ENCODE measurements around the gene TRIM7.
"Not testable (repeated sequence)": the region's sequence is repeated elsewhere in the genome, so short reads cannot be mapped to it uniquely, and the experiment has no call there.

Gene TRIM7

DNA sequence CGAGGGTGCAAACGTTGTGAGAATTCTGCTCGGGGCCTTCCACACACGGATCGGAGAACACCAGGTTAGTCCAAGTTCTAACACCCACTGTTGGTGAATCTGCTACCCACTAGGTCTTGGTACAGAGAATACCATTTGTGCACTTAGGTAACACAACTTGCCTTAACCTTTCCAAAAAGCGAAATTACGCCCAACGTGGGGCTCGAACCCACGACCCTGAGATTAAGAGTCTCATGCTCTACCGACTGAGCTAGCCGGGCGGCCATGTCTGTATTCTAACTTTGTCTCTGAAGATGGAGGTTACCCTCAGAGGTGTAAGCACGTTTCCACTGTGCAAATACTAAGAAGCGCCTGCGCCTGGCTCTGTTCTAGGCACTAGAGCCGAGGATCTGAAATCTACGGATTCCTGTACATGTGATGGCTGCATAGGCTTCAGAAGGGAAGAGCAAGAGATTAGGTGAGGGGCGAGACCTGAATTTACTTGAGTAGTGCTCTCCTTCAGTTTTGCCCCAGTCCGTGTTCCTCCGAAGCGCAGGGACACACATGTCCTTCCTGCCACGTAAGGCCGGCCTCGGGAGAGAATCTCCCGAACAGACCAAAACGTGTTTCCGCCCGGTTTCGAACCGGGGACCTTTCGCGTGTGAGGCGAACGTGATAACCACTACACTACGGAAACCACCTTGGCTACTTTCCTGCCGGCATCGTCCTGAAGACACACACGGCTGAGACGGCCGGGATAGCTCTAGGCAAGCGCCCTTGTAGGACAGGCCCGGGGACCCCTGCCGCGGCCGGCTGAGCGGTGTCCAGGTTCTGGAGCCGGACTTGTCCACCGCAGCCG is 17.0 kb upstream of the TRIM7 start:
- H3K9ac ChIP-seq (ENCODE audit: low read length in 5 of 5): peak overlapping the region in 4 of 5 donors; percentile 53 to 92 (median 82)
- no peaks in the 10 kb centered on the region for H3K9me3 ChIP-seq (ENCODE audit: control insufficient read depth in 5 of 5, low read length in 5 of 5)
- peaks cover 0 to 2% (median 0%) of the 10 kb centered on the region in 5 donors for H3K36me3 ChIP-seq (ENCODE audit: control insufficient read depth in 5 of 5, insufficient read depth in 5 of 5, low read length in 5 of 5)
- no peaks in the 10 kb centered on the region for H3K27me3 ChIP-seq (ENCODE audit: control insufficient read depth in 5 of 5, insufficient read depth in 4 of 5, low read length in 5 of 5)
- peaks cover 12 to 50% (median 36%) of the 10 kb centered on the region in 5 donors for H3K4me1 ChIP-seq (ENCODE audit: control insufficient read depth in 5 of 5, insufficient read depth in 5 of 5, low read length in 5 of 5)
- H3K4me3 ChIP-seq (ENCODE audit: low read depth in 1 of 5, low read length in 5 of 5): peak overlapping the region; percentile 64 to 86 (median 86)
- peak overlapping the region; percentile 92 for H3K27ac ChIP-seq (ENCODE audit: low read depth, low read length)

DNA sequence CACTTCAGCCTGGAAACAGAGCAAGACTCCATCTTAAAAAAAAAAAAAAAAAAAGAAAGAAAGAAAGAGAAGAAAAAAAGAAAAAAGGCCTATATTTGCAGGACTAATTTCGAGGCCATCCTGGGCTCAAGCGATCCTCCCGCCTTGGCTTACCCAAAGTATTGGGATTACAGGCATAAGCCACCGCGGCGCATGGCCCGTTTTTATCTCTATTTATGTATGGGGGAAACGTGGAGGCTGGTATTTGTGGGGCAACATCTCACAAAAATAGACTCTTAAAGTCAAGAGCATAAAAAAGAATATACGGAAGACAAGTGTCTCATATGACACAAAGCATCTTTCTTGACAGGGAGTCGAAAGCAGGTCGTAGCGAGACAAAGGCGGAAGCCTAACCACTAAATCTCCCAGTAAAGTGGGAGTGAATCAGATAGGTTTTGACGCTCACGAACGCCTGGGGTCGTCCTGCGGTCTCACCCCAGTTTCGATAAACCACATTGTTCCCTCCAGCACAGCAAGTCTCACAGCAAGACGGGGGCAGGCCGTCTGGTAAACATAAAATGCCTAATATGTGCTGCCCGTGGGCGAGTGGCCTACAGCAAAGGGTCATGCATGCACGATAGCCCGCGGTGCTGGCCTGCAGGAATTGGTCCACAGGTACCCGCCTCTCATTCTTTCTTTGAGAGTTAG is 16.3 kb upstream of the TRIM7 start:
- no peak overlapping the region for H3K9ac ChIP-seq (ENCODE audit: low read length in 5 of 5)
- peak overlapping the region in 2 of 5 donors; percentile 74 to 86 for H3K4me3 ChIP-seq (ENCODE audit: low read depth in 1 of 5, low read length in 5 of 5)
- peak overlapping the region; percentile 92 for H3K27ac ChIP-seq (ENCODE audit: low read depth, low read length)

DNA sequence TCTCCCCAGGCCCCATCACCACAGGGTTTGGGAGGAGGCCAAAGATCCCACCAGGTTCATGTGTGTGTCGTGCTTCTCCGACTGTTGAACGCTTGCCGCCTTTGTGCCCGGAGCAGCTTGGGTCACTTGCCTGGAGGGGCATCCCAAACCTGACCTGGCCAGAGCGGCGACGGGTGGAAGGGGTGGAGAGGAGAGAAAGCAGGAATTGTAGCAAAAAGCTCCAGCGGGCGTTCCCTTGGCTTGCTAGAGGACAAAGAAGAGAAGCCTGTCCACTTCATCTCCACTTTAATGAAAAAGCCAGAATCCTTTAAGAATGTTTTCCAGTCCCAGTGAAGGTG is 15.2 kb upstream of the TRIM7 start:
- Histone ChIP-seq H3K4me1 (ENCODE audit: control insufficient read depth in 5 of 5, insufficient read depth in 5 of 5, low read length in 5 of 5) (peaks cover 12 to 56% (median 47%) of the 10 kb centered on the region in 5 donors), H3K9ac (ENCODE audit: low read length in 5 of 5) (no peak overlapping the region), H3K9me3 (ENCODE audit: control insufficient read depth in 5 of 5, low read length in 5 of 5) (no peaks in the 10 kb centered on the region), H3K27ac (ENCODE audit: low read depth, low read length) (no peak overlapping the region), H3K36me3 (ENCODE audit: control insufficient read depth in 5 of 5, insufficient read depth in 5 of 5, low read length in 5 of 5) (no peaks in the 10 kb centered on the region), H3K27me3 (ENCODE audit: control insufficient read depth in 5 of 5, insufficient read depth in 4 of 5, low read length in 5 of 5) (no peaks in the 10 kb centered on the region), H3K4me3 (ENCODE audit: low read depth in 1 of 5, low read length in 5 of 5) (no peak overlapping the region)

More for the DNA sequence above, 16.3 kb upstream of the TRIM7 start:
- Histone ChIP-seq H3K27me3 (ENCODE audit: control insufficient read depth in 5 of 5, insufficient read depth in 4 of 5, low read length in 5 of 5) (no peaks in the 10 kb centered on the region), H3K4me1 (ENCODE audit: control insufficient read depth in 5 of 5, insufficient read depth in 5 of 5, low read length in 5 of 5) (peaks cover 12 to 56% (median 43%) of the 10 kb centered on the region in 5 donors), H3K9me3 (ENCODE audit: control insufficient read depth in 5 of 5, low read length in 5 of 5) (no peaks in the 10 kb centered on the region), H3K36me3 (ENCODE audit: control insufficient read depth in 5 of 5, insufficient read depth in 5 of 5, low read length in 5 of 5) (no peaks in the 10 kb centered on the region)

DNA sequence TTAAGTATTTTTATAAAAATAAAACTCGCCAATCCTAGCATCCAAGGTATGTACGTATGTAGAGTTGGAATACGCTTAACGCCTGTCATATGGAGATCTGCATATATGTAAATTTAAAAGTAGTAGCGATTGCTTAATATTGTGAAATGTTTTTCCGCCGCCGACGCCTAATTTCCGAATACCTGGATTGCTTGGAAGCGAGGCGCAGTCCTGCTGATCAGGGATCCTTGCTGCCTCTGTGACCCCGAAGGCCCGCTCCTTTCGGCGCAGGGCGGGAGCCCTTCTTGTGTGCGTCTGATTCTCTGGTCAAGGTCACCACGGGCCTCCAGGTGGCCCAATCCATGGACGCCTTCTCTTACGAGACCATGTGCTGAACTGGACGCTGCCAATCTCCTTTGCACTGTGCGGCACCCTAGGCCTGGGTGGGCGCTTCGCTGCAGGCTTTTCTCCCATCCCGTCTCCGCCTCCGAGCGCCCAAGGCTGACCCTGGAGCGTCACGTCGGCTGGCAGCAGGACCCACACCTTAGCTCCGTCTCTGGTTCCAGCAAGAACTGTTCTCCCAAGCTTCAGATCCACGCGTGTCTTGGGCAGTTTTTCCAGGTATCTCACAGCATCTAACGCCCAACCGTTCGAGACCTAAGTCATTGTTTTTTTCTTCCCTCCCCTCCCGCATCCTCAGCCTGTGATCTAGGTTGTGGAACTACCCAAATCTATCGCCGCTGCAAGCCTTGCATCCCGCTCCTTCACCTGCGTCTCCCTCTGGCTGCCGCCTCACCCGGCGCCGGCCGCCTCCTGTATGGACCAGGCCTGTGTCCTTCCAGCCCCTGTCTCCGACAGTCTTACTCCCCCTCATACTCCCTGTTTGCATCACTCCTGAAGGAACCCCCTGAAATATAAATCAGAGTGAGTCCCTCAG is 14.5 kb upstream of the TRIM7 start:
- H3K9ac ChIP-seq (ENCODE audit: low read length in 5 of 5): no peak overlapping the region
- H3K36me3 ChIP-seq (ENCODE audit: control insufficient read depth in 5 of 5, insufficient read depth in 5 of 5, low read length in 5 of 5): no peaks in the 10 kb centered on the region
- no peaks in the 10 kb centered on the region for H3K9me3 ChIP-seq (ENCODE audit: control insufficient read depth in 5 of 5, low read length in 5 of 5)
- no peaks in the 10 kb centered on the region for H3K27me3 ChIP-seq (ENCODE audit: control insufficient read depth in 5 of 5, insufficient read depth in 4 of 5, low read length in 5 of 5)
- H3K4me3 ChIP-seq (ENCODE audit: low read depth in 1 of 5, low read length in 5 of 5): no peak overlapping the region
- H3K4me1 ChIP-seq (ENCODE audit: control insufficient read depth in 5 of 5, insufficient read depth in 5 of 5, low read length in 5 of 5): peaks cover 12 to 50% (median 40%) of the 10 kb centered on the region in 5 donors
- H3K27ac ChIP-seq (ENCODE audit: low read depth, low read length): no peak overlapping the region

DNA sequence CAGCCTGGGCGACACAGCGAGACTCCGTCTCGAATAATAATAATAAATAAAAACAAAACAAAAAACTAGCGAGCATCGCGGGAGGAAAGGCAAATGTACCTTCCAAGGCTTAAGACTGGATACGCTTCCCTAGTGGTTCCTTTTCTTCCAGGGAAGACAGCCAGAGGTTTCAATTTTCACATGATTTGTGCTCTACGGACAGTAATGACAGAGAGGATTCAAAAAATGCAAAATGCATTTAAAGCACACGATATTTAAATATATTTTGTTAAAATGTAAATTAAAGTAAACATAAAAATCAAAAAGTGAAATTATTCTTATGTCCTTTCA is 13.8 kb upstream of the TRIM7 start:
- H3K9me3 ChIP-seq (ENCODE audit: control insufficient read depth in 5 of 5, low read length in 5 of 5): no peaks in the 10 kb centered on the region
- peak overlapping the region in 4 of 5 donors; percentile 57 to 70 (median 66) for H3K4me3 ChIP-seq (ENCODE audit: low read depth in 1 of 5, low read length in 5 of 5)
- H3K27ac ChIP-seq (ENCODE audit: low read depth, low read length): no peak overlapping the region
- no peaks in the 10 kb centered on the region for H3K27me3 ChIP-seq (ENCODE audit: control insufficient read depth in 5 of 5, insufficient read depth in 4 of 5, low read length in 5 of 5)
- H3K4me1 ChIP-seq (ENCODE audit: control insufficient read depth in 5 of 5, insufficient read depth in 5 of 5, low read length in 5 of 5): peaks cover 12 to 42% (median 33%) of the 10 kb centered on the region in 5 donors
- H3K36me3 ChIP-seq (ENCODE audit: control insufficient read depth in 5 of 5, insufficient read depth in 5 of 5, low read length in 5 of 5): no peaks in the 10 kb centered on the region
- H3K9ac ChIP-seq (ENCODE audit: low read length in 5 of 5): no peak overlapping the region

DNA sequence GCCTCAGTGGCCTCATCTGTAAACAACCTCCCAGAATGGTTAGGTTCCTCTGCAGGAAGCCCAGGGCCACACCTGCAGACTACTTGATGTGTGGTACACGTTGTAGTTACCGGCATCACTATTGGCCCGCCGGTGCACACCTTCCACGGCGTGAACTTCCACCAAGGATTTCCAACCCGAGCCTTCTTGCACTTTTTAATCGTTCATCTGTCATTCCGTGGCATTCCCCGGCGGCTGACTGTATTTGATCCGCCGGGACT is 12.7 kb upstream of the TRIM7 start:
- Histone ChIP-seq H3K9ac (ENCODE audit: low read length in 5 of 5) (peak overlapping the region in 3 of 5 donors; percentile 0 to 64 (median 25)), H3K9me3 (ENCODE audit: control insufficient read depth in 5 of 5, low read length in 5 of 5) (no peaks in the 10 kb centered on the region), H3K4me3 (ENCODE audit: low read depth in 1 of 5, low read length in 5 of 5) (peak overlapping the region; percentile 65 to 92 (median 70)), H3K4me1 (ENCODE audit: control insufficient read depth in 5 of 5, insufficient read depth in 5 of 5, low read length in 5 of 5) (peaks cover 9 to 38% (median 30%) of the 10 kb centered on the region in 5 donors), H3K36me3 (ENCODE audit: control insufficient read depth in 5 of 5, insufficient read depth in 5 of 5, low read length in 5 of 5) (no peaks in the 10 kb centered on the region), H3K27me3 (ENCODE audit: control insufficient read depth in 5 of 5, insufficient read depth in 4 of 5, low read length in 5 of 5) (no peaks in the 10 kb centered on the region), H3K27ac (ENCODE audit: low read depth, low read length) (peak overlapping the region; percentile 62)

DNA sequence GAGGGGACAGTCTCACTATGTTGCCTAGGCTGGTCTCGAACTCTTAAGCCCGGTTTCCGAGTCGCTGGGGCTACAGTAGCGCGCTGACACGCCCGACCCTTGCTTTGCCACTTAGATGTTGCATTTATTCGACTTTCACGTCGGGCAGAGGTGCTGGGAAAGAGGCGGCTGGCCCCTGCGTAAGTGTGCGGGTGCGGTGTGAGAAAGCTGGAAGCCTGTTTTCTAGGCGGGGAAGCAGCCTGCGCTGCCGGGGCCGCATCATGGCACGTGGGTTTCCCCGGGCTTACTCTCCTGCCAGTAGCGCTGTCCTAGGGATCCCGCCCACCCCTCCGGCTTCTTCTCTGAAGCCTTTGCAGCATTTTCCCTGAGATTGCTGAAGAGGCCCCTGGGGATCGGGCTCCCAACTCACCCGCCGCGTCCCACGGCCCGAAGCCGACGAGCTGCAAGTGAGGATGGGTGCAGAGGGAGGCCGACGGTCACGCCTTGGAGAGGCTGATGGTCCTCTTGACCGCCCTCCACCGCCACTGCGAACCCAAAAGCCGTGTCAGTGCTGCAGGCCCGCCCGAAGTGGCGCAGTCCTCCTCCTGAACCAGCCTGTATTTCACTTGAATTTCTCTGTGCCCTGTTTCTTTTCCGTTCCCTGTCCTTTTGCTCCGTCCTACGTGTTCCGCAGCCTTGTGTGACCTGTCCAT is 12.3 kb upstream of the TRIM7 start:
- H3K4me1 ChIP-seq (ENCODE audit: control insufficient read depth in 5 of 5, insufficient read depth in 5 of 5, low read length in 5 of 5): peaks cover 8 to 34% (median 27%) of the 10 kb centered on the region in 5 donors
- no peaks in the 10 kb centered on the region for H3K9me3 ChIP-seq (ENCODE audit: control insufficient read depth in 5 of 5, low read length in 5 of 5)
- H3K27me3 ChIP-seq (ENCODE audit: control insufficient read depth in 5 of 5, insufficient read depth in 4 of 5, low read length in 5 of 5): no peaks in the 10 kb centered on the region
- peak overlapping the region; percentile 65 to 92 (median 70) for H3K4me3 ChIP-seq (ENCODE audit: low read depth in 1 of 5, low read length in 5 of 5)
- H3K9ac ChIP-seq (ENCODE audit: low read length in 5 of 5): peak overlapping the region in 3 of 5 donors; percentile 0 to 64 (median 25)
- no peaks in the 10 kb centered on the region for H3K36me3 ChIP-seq (ENCODE audit: control insufficient read depth in 5 of 5, insufficient read depth in 5 of 5, low read length in 5 of 5)
- H3K27ac ChIP-seq (ENCODE audit: low read depth, low read length): peak overlapping the region; percentile 62

DNA sequence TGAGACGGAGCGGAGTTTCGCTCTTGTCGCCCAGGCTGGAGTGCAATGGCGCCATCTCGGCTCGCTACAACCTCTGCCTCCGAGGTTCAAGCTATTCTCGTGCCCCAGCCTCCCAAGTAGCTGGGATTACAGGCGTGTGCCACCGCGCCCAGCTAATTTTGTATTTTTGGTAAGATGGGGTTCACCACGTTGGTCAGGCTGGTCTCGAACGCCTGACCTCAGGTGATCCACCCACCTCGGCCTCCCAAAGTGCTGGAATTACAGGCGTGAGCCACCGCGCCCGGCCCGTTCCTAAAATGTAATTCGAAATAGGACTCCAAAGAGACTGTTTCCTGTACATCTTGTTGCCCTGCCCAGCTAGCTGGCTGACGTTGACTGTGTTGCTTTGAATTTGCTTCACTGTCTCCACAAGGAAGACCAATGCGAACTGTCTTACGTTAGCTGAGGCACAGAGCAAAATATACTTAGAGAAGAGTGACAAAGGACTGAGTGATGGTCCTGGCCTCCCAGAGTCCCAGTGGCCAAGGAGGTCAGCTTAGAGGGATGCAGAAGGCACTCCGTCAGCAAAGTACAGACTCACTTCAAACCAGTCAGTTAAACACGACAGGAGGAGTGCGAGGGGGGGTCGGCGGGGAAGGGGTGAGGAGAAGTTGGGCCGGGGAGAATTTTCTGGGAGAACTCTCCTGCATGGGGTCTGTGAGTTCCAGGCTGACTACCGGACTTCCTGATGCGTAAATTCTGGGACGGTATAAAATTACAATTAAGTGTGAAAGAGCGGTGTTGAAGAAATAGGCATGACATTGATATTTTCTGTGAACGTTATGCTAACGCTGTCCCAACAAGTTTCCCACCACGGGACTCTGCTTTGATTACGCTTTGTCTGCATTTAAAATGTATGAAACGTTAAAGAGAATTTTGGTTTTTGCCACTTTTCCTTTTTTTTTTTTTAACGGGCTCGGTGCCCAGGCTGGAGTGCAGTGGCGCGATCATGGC is 11.3 kb upstream of the TRIM7 start:
- H3K27ac ChIP-seq (ENCODE audit: low read depth, low read length): no peak overlapping the region
- H3K4me1 ChIP-seq (ENCODE audit: control insufficient read depth in 5 of 5, insufficient read depth in 5 of 5, low read length in 5 of 5): peaks cover 5 to 27% (median 24%) of the 10 kb centered on the region in 5 donors
- peak overlapping the region; percentile 35 to 70 (median 38) for H3K4me3 ChIP-seq (ENCODE audit: low read depth in 1 of 5, low read length in 5 of 5)
- no peaks in the 10 kb centered on the region for H3K36me3 ChIP-seq (ENCODE audit: control insufficient read depth in 5 of 5, insufficient read depth in 5 of 5, low read length in 5 of 5)
- no peaks in the 10 kb centered on the region for H3K9me3 ChIP-seq (ENCODE audit: control insufficient read depth in 5 of 5, low read length in 5 of 5)
- H3K27me3 ChIP-seq (ENCODE audit: control insufficient read depth in 5 of 5, insufficient read depth in 4 of 5, low read length in 5 of 5): no peaks in the 10 kb centered on the region
- peak overlapping the region in 1 of 5 donors; percentile 4 for H3K9ac ChIP-seq (ENCODE audit: low read length in 5 of 5)

DNA sequence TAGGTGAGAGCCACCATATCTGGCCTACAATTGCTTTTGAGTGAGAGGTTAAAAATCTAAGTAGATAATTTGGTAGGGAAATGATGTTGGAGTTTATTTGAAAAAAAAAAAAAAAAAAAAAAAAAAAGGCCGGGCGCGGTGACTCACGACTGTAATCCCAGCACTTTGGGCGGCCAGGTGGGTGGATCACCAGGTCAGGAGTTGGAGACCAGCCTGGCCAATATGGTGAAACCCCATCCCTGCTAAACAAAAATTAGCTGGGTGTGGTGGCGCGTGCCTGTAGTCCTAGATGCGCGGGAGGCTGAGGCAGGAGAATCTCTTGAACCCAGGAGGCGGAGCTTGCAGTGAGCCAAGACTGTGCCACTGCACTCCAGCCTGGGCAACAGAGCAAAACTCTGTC is 9.3 kb upstream of the TRIM7 start:
- not testable (repeated sequence) for H3K36me3 ChIP-seq (ENCODE audit: control insufficient read depth in 5 of 5, insufficient read depth in 5 of 5, low read length in 5 of 5); H3K4me3 ChIP-seq (ENCODE audit: low read depth in 1 of 5, low read length in 5 of 5); H3K27ac ChIP-seq (ENCODE audit: low read depth, low read length); H3K9ac ChIP-seq (ENCODE audit: low read length in 5 of 5); H3K9me3 ChIP-seq (ENCODE audit: control insufficient read depth in 5 of 5, low read length in 5 of 5); H3K27me3 ChIP-seq (ENCODE audit: control insufficient read depth in 5 of 5, insufficient read depth in 4 of 5, low read length in 5 of 5)
- H3K4me1 ChIP-seq (ENCODE audit: control insufficient read depth in 5 of 5, insufficient read depth in 5 of 5, low read length in 5 of 5): peaks cover 5 to 27% (median 24%) of the 10 kb centered on the region in 5 donors

Measured in subcutaneous abdominal adipose tissue (tissue), 5 donors.